Ishikawa (cell line): ENCODE results near the gene COQ10B.

Source experiments
- CEBPB ChIP-seq: IDR thresholded peaks from 2 replicates; pipeline ENCODE4 v1.6.1; 2012
- EGR1 ChIP-seq: IDR thresholded peaks from 2 replicates; pipeline ENCODE4 v1.6.1; 2012
- EP300 ChIP-seq: IDR thresholded peaks from 2 replicates; pipeline ENCODE4 v1.6.1; 2012; ENCODE audit warnings: borderline replicate concordance
- FOXM1 ChIP-seq: IDR thresholded peaks from 2 replicates; pipeline ENCODE4 v1.6.1; 2012; ENCODE audit warnings: low read depth, borderline replicate concordance
- MAX ChIP-seq: IDR thresholded peaks from 2 replicates; pipeline ENCODE4 v1.6.1; 2012
- NFIC ChIP-seq: IDR thresholded peaks from 2 replicates; pipeline ENCODE4 v1.6.1; 2012
- RAD21 ChIP-seq: IDR thresholded peaks from 2 replicates; pipeline ENCODE4 v1.6.1; 2012; ENCODE audit warnings: low read depth
- TAF1 ChIP-seq: IDR thresholded peaks from 2 replicates; pipeline ENCODE4 v1.6.1; 2012; ENCODE audit warnings: low read depth, mild to moderate bottlenecking
- TCF12 ChIP-seq: IDR thresholded peaks from 2 replicates; pipeline ENCODE4 v1.6.1; 2012; ENCODE audit warnings: low read depth
- TEAD4 ChIP-seq: IDR thresholded peaks from 2 replicates; pipeline ENCODE4 v1.6.1; 2012
- USF1 ChIP-seq: IDR thresholded peaks from 2 replicates; pipeline ENCODE4 v1.6.1; 2012
- YY1 ChIP-seq: IDR thresholded peaks from 2 replicates; pipeline ENCODE4 v1.6.1; 2012; ENCODE audit warnings: low read depth
- TF ChIP-seq, protein P1 (sequence below): IDR thresholded peaks from 2 replicates; pipeline ENCODE4 v1.6.1; 2012; ENCODE audit warnings: low read depth, mild to moderate bottlenecking

DNA sequence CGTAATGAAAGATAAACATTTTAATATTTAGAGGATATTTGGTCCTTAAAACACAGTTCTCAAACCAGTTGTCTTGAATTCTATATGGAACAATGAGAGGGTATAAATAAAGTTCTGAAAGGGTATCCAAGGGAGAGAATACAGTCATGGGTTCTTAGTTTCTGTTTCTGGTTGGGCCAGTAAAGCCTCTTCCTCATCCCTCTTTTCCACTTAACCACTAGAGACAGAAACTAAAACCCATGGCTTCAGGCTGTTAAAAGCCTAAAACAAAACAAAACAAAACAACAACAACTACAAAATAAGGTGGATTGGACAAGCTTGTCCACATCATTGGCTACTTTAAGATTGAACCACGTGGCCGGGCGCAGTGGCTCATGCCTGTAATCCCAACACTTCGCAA lies 18.8 kb downstream of the COQ10B start:
- TF ChIP-seq TAF1 (no peak), FOXM1 (no peak), RAD21 (no peak), NFIC (no peak), EGR1 (no peak), TCF12 (no peak), EP300 (no peak), YY1 (no peak), CEBPB (no peak), USF1 (no peak), TEAD4 (no peak), MAX (no peak)
- TF ChIP-seq, protein P1, sequence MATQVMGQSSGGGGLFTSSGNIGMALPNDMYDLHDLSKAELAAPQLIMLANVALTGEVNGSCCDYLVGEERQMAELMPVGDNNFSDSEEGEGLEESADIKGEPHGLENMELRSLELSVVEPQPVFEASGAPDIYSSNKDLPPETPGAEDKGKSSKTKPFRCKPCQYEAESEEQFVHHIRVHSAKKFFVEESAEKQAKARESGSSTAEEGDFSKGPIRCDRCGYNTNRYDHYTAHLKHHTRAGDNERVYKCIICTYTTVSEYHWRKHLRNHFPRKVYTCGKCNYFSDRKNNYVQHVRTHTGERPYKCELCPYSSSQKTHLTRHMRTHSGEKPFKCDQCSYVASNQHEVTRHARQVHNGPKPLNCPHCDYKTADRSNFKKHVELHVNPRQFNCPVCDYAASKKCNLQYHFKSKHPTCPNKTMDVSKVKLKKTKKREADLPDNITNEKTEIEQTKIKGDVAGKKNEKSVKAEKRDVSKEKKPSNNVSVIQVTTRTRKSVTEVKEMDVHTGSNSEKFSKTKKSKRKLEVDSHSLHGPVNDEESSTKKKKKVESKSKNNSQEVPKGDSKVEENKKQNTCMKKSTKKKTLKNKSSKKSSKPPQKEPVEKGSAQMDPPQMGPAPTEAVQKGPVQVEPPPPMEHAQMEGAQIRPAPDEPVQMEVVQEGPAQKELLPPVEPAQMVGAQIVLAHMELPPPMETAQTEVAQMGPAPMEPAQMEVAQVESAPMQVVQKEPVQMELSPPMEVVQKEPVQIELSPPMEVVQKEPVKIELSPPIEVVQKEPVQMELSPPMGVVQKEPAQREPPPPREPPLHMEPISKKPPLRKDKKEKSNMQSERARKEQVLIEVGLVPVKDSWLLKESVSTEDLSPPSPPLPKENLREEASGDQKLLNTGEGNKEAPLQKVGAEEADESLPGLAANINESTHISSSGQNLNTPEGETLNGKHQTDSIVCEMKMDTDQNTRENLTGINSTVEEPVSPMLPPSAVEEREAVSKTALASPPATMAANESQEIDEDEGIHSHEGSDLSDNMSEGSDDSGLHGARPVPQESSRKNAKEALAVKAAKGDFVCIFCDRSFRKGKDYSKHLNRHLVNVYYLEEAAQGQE, result no peak
